CD14-positive monocyte (primary cell): Measurements from ENCODE around the gene LEMD1. TPM values are rescaled to one million over a fixed set of nuclear protein-coding genes. Genes with fewer than 3 reads are reported as not detected.
"Not testable (repeated sequence)": the region's sequence is repeated elsewhere in the genome, so short reads cannot be mapped to it uniquely, and the experiment has no call there.

Experiments
- DNase-seq, 3 donors: peaks; one replicate each; pipeline ENCODE4 v3.0.0-alpha.2; 2011 to 2022
- H2AFZ ChIP-seq: 2 replicates; pipeline ENCODE4 v1.6.0; 2012; ENCODE audit warnings: mild to moderate bottlenecking, low read depth, low read length, inconsistent platforms; ENCODE audit not compliant: insufficient read depth, poor library complexity, severe bottlenecking
- H3K27ac ChIP-seq, 2 donors: 1 replicate in 1 of 2; 2 replicates in 1 of 2; pipeline ENCODE4 v1.5.1; 2012 to 2013; ENCODE audit warnings: low read length in 2 of 2, control low read depth in 1 of 2, inconsistent platforms in 1 of 2, low read depth in 1 of 2, mild to moderate bottlenecking in 1 of 2
- H3K27me3 ChIP-seq, 2 donors: one replicate each; pipeline versions ENCODE4 v1.6.0 to v1.6.1; 2011 to 2013; ENCODE audit warnings: low read length in 2 of 2; ENCODE audit not compliant: control insufficient read depth in 2 of 2, insufficient read depth in 2 of 2
- H3K36me3 ChIP-seq, 2 donors: replicated peaks in 1 of 2; 1 replicate in 1 of 2; 2 replicates in 1 of 2; pipeline versions ENCODE4 v1.5.1 to v1.6.1; 2012 to 2013; ENCODE audit warnings: low read length in 2 of 2, control low read depth in 1 of 2, inconsistent platforms in 1 of 2, mild to moderate bottlenecking in 1 of 2; ENCODE audit not compliant: insufficient read depth in 2 of 2, control insufficient read depth in 1 of 2
- H3K4me1 ChIP-seq, 2 donors: 1 replicate in 1 of 2; 2 replicates in 1 of 2; pipeline versions ENCODE4 v1.5.1 to v1.6.1; 2012 to 2013; ENCODE audit warnings: low read length in 2 of 2, control low read depth in 1 of 2, inconsistent platforms in 1 of 2, mild to moderate bottlenecking in 1 of 2, moderate library complexity in 1 of 2; ENCODE audit not compliant: insufficient read depth in 2 of 2, control insufficient read depth in 1 of 2
- H3K4me2 ChIP-seq: replicated peaks from 2 replicates; pipeline ENCODE3; 2012; ENCODE audit warnings: low read length, moderate library complexity, mild to moderate bottlenecking; ENCODE audit not compliant: poor library complexity, severe bottlenecking; ENCODE audit errors: extremely low read depth
- H3K4me3 ChIP-seq, 3 experiments: fragments of 200-600 bp in 1 of 3; sonication (generic) in 1 of 3; replicated peaks in 1 of 3; 1 replicate in 2 of 3; 2 replicates in 1 of 3; pipeline ENCODE4 v1.5.1; 2011 to 2013; ENCODE audit warnings: low read length in 3 of 3, mild to moderate bottlenecking in 3 of 3, control low read depth in 2 of 3, low read depth in 2 of 3, inconsistent platforms in 1 of 3, moderate library complexity in 1 of 3
- H3K79me2 ChIP-seq: 2 replicates; pipeline ENCODE4 v1.6.0; 2012; ENCODE audit warnings: mild to moderate bottlenecking, control low read depth, inconsistent platforms, low read length, moderate library complexity; ENCODE audit not compliant: insufficient read depth
- H3K9ac ChIP-seq: 2 replicates; pipeline ENCODE4 v1.6.0; 2017; ENCODE audit warnings: low read length, mild to moderate bottlenecking; ENCODE audit not compliant: insufficient read depth, poor library complexity, severe bottlenecking
- H3K9me3 ChIP-seq, 2 donors: replicated peaks in 1 of 2; 1 replicate in 1 of 2; 2 replicates in 1 of 2; pipeline versions ENCODE4 v1.5.1 to v1.6.1; 2012 to 2013; ENCODE audit warnings: low read length in 2 of 2, control low read depth in 1 of 2; ENCODE audit not compliant: control insufficient read depth in 1 of 2, insufficient read depth in 1 of 2
- H4K20me1 ChIP-seq: 2 replicates; pipeline ENCODE4 v1.6.0; 2012; ENCODE audit warnings: mild to moderate bottlenecking, low read length, control low read depth, moderate library complexity; ENCODE audit not compliant: insufficient read depth
- H3K27ac Mint-ChIP-seq, 7 donors: one replicate each; pipeline ENCODE4 v1.8.0; 2020; ENCODE audit warnings: mild to moderate bottlenecking in 7 of 7, mixed read lengths in 7 of 7, moderate library complexity in 6 of 7, inconsistent platforms in 2 of 7
- H3K27me3 Mint-ChIP-seq, 3 donors: one replicate each; pipeline ENCODE4 v1.8.0; 2021 to 2022; ENCODE audit warnings: low read depth in 3 of 3, mild to moderate bottlenecking in 3 of 3, mixed read lengths in 3 of 3, moderate library complexity in 3 of 3, inconsistent platforms in 1 of 3
- H3K36me3 Mint-ChIP-seq, 2 donors: one replicate each; pipeline ENCODE4 v1.8.0; 2020; ENCODE audit warnings: mixed read lengths in 2 of 2, inconsistent platforms in 1 of 2, mild to moderate bottlenecking in 1 of 2
- H3K4me1 Mint-ChIP-seq: one replicate; pipeline ENCODE4 v1.8.0; 2020; ENCODE audit warnings: mild to moderate bottlenecking, mixed read lengths
- H3K4me3 Mint-ChIP-seq, 2 donors: one replicate each; pipeline ENCODE4 v1.8.0; 2020; ENCODE audit warnings: mild to moderate bottlenecking in 2 of 2, mixed read lengths in 2 of 2, moderate library complexity in 1 of 2
- H3K9me3 Mint-ChIP-seq, 7 donors: one replicate each; pipeline ENCODE4 v1.8.0; 2020 to 2022; ENCODE audit warnings: mixed read lengths in 7 of 7, mild to moderate bottlenecking in 6 of 7, moderate library complexity in 6 of 7, inconsistent platforms in 2 of 7
- CTCF ChIP-seq: fragments of 200-600 bp; IDR thresholded peaks from one replicate; pipeline ENCODE4 v1.8.0; 2022; ENCODE audit warnings: antibody characterized with exemption, mild to moderate bottlenecking
- WGBS: methylation state at CpG from one replicate; pipeline ENCODE4 v1.1.5; 2013; ENCODE audit warnings: missing lambda C conversion rate; ENCODE audit not compliant: insufficient coverage; 5-methylcytosine and 5-hydroxymethylcytosine counted together
- intact Hi-C, 2 donors: fragments of 100-400 bp; cut with micrococcal nuclease; formaldehyde crosslinking; loops; one replicate each; pipeline versions ENCODE4 v1.15.0 to v1.15.1; 2023
- polyA plus RNA-seq, 3 donors: library from polyadenylated mRNA; depleted of rRNA in 1 of 3; unstranded in 2 of 3; stranded (reverse) in 1 of 3; fragments of 300-500 nt in 2 of 3; fragments of >200 nt in 1 of 3; fragmentation: Illumina TruSeq in 2 of 3; gene quantifications; 1 replicate in 2 of 3; 2 replicates in 1 of 3; pipeline ENCODE4 v1.2.3, GENCODE V29; 2012 to 2021

Gene LEMD1
- polyA plus RNA-seq, 3 donors = not detected

GRCh38 chr1:205365945-205366463, 55.9 kb downstream of the LEMD1 start:
- intact Hi-C loops = no loop called here
- H3K27me3 Mint-ChIP-seq = peaks cover 0 to 20% (median 10%) of the 10 kb centered on the region in 3 donors
- H3K79me2 ChIP-seq = no peaks in the 10 kb centered on the region
- H3K27me3 ChIP-seq = peaks cover 0 to 2% of the 10 kb centered on the region in 2 donors
- no peaks in the 10 kb centered on the region for H3K36me3 ChIP-seq
- H4K20me1 ChIP-seq = no peaks in the 10 kb centered on the region
- no peak for DNase-seq
- no peak overlapping the region for H3K4me2 ChIP-seq
- no peak for TF ChIP-seq CTCF
- 87% methylated on average over 2 of the region's 8 CpGs for WGBS
- H3K4me1 Mint-ChIP-seq = no peaks in the 10 kb centered on the region
- no peak overlapping the region for H3K9ac ChIP-seq
- H3K27ac Mint-ChIP-seq = no peak overlapping the region
- no peak overlapping the region for H3K4me3 ChIP-seq
- H3K9me3 ChIP-seq = no peaks in the 10 kb centered on the region
- H3K27ac ChIP-seq = no peak overlapping the region
- no peaks in the 10 kb centered on the region for H3K4me1 ChIP-seq
- H3K4me3 Mint-ChIP-seq = no peak overlapping the region
- no peak overlapping the region for H2AFZ ChIP-seq
- no peaks in the 10 kb centered on the region for H3K36me3 Mint-ChIP-seq
- H3K9me3 Mint-ChIP-seq = no peaks in the 10 kb centered on the region

- H3K4me3 ChIP-seq, H3K27ac Mint-ChIP-seq, H3K36me3 Mint-ChIP-seq, H3K9me3 ChIP-seq, H3K4me3 Mint-ChIP-seq, H3K4me1 ChIP-seq, H3K9me3 Mint-ChIP-seq, H3K27ac ChIP-seq, H3K27me3 ChIP-seq, DNase-seq, H2AFZ ChIP-seq, H4K20me1 ChIP-seq, H3K4me2 ChIP-seq, H3K36me3 ChIP-seq, H3K4me1 Mint-ChIP-seq, H3K9ac ChIP-seq, H3K79me2 ChIP-seq, intact Hi-C loops: not testable (repeated sequence)
- H3K27me3 Mint-ChIP-seq = peaks cover 3 to 23% (median 7%) of the 10 kb centered on the region in 3 donors
- no CpG with 5 or more reads among the region's 8 CpGs for WGBS
These were observed 56.8 kb downstream of the LEMD1 start for GRCh38 chr1:205365086-205365485.
